M059J (cell line): ENCODE results near the gene TSG101. TPM values are rescaled to one million over a fixed set of nuclear protein-coding genes. Genes with fewer than 3 reads are reported as not detected.

Experiments used
- total RNA-seq: library from RNA; depleted of rRNA; stranded (reverse); fragments of >200 nt; shearing (Covaris generic); gene quantifications from 2 replicates; pipeline ENCODE4 v1.2.3, GENCODE V29; 2014; rRNA removed

Gene TSG101
- total RNA-seq, 1 experiment from 2014 or later = 123 TPM

Other genes starting within 250 kb of the TSG101 start
- 18.8 and 30.0 TPM in 2 replicates for gene HPS5, start 204.8 kb downstream of the TSG101 start, total RNA-seq
- gene GTF2H1, start 204.4 kb downstream of the TSG101 start, total RNA-seq = 56.0 and 75.4 TPM in 2 replicates
- 1,651 and 2,272 TPM in 2 replicates for gene LDHA, start 132.4 kb downstream of the TSG101 start, total RNA-seq
- gene LDHC, start 114.6 kb downstream of the TSG101 start, total RNA-seq = not detected in 2 replicates
- not detected in 2 replicates for gene LDHAL6A, start 71.1 kb downstream of the TSG101 start, total RNA-seq
- 46.7 and 124 TPM in 2 replicates for gene UEVLD, start 61.8 kb upstream of the TSG101 start, total RNA-seq
- gene MISFA, start 72.8 kb upstream of the TSG101 start, total RNA-seq = not detected in 2 replicates
- 14.5 and 29.3 TPM in 2 replicates for gene SPTY2D1, start 107.4 kb upstream of the TSG101 start, total RNA-seq
- 0.94 and 1.1 TPM in 2 replicates for gene TMEM86A, start 171.8 kb upstream of the TSG101 start, total RNA-seq
- gene IGSF22, start 199.2 kb upstream of the TSG101 start, total RNA-seq = not detected in 2 replicates